K562 (cell line): ENCODE results near the gene TTLL8. TPM values are rescaled to one million over a fixed set of nuclear protein-coding genes. Genes with fewer than 3 reads are reported as not detected.

Experiments used
- ETV1 ChIP-seq: fragments of 450-650 bp; conservative IDR thresholded peaks from 2 replicates; pipeline ENCODE4 v1.6.1; 2016; ENCODE audit warnings: missing genetic modification characterization, control low read depth, low read depth, missing compliant biosample characterization
- HINFP ChIP-seq: fragments of 450-650 bp; conservative IDR thresholded peaks from 2 replicates; pipeline ENCODE4 v1.6.1; 2016; ENCODE audit warnings: missing genetic modification characterization, low read depth, mild to moderate bottlenecking, control low read depth, missing compliant biosample characterization
- HMG20A ChIP-seq: fragments of 450-650 bp; formaldehyde crosslinking; conservative IDR thresholded peaks from 2 replicates; pipeline ENCODE4 v1.4.0; 2020; ENCODE audit warnings: mild to moderate bottlenecking, mixed read lengths
- HNRNPLL ChIP-seq: fragments of 200-400 bp; formaldehyde crosslinking; IDR thresholded peaks from 2 replicates; pipeline ENCODE4 v1.6.1; 2017; ENCODE audit warnings: low read length, low read depth, mild to moderate bottlenecking; ENCODE audit not compliant: poor library complexity, severe bottlenecking
- KDM5B ChIP-seq: fragments of 200-600 bp; sonication (generic); IDR thresholded peaks from 2 replicates; pipeline ENCODE4 v1.6.1; 2012; ENCODE audit warnings: low read depth, mild to moderate bottlenecking, moderate library complexity, low read length, control low read depth, inconsistent platforms; ENCODE audit not compliant: insufficient replicate concordance
- KLF13 ChIP-seq: fragments of 450-650 bp; IDR thresholded peaks from 2 replicates; pipeline ENCODE4 v1.6.1; 2016; ENCODE audit warnings: missing genetic modification characterization, low read depth, mild to moderate bottlenecking, missing compliant biosample characterization, moderate library complexity, borderline replicate concordance
- KLF6 ChIP-seq: fragments of 250-450 bp; sonication (Bioruptor Pico); IDR thresholded peaks from 2 replicates; pipeline ENCODE4 v1.4.0; 2020; ENCODE audit warnings: mild to moderate bottlenecking, moderate library complexity, borderline replicate concordance
- MYBL2 ChIP-seq, 2 experiments: fragments of 450-650 bp in 1 of 2; sonication (generic) in 1 of 2; formaldehyde crosslinking in 1 of 2; IDR thresholded peaks; 2 replicates each; pipeline versions ENCODE4 v1.6.1 to v1.8.1; 2017 to 2022; ENCODE audit warnings: borderline replicate concordance in 1 of 2, inconsistent platforms in 1 of 2, low read depth in 1 of 2, mild to moderate bottlenecking in 1 of 2, missing genetic modification reagents in 1 of 2, moderate library complexity in 1 of 2
- PHB ChIP-seq: fragments of 250-450 bp; sonication (Bioruptor Pico); IDR thresholded peaks from 2 replicates; pipeline ENCODE4 v1.5.0; 2021
- RBM25 ChIP-seq: fragments of 200-400 bp; formaldehyde crosslinking; IDR thresholded peaks from 2 replicates; pipeline ENCODE4 v1.6.1; 2018; ENCODE audit warnings: low read length, low read depth, moderate library complexity; ENCODE audit not compliant: severe bottlenecking
- RFX5 ChIP-seq: IDR thresholded peaks from 2 replicates; pipeline ENCODE4 v1.6.1; 2011; ENCODE audit warnings: low read depth, mild to moderate bottlenecking, improper control_type of control experiment, low read length
- TCF7 ChIP-seq: sonication (generic); IDR thresholded peaks from 2 replicates; pipeline ENCODE4 v1.6.1; 2016; ENCODE audit warnings: antibody characterized with exemption, borderline replicate concordance
- UBTF ChIP-seq, 2 experiments: IDR thresholded peaks; 2 replicates each; pipeline ENCODE4 v1.6.1; 2012; ENCODE audit warnings: improper control_type of control experiment in 2 of 2, low read depth in 2 of 2, low read length in 2 of 2, borderline replicate concordance in 1 of 2
- VEZF1 ChIP-seq: fragments of 200-800 bp; sonication (Bioruptor generic); IDR thresholded peaks from 2 replicates; pipeline ENCODE4 v1.6.1; 2017; ENCODE audit warnings: missing genetic modification characterization, missing compliant biosample characterization
- ZFP1 ChIP-seq: fragments of 450-650 bp; formaldehyde crosslinking; IDR thresholded peaks from 2 replicates; pipeline ENCODE4 v1.4.0; 2020; ENCODE audit warnings: mild to moderate bottlenecking, mixed read lengths
- ZNF239 ChIP-seq: fragments of 250-450 bp; sonication (Bioruptor Pico); IDR thresholded peaks from 2 replicates; pipeline ENCODE4 v1.4.0; 2020; ENCODE audit warnings: mild to moderate bottlenecking
- ZNF583 ChIP-seq: fragments of 250-450 bp; sonication (Bioruptor Pico); IDR thresholded peaks from 2 replicates; pipeline ENCODE4 v1.4.0; 2020
- ZNF592 ChIP-seq: fragments of 450-650 bp; IDR thresholded peaks from 2 replicates; pipeline ENCODE4 v1.6.1; 2017; ENCODE audit warnings: antibody characterized with exemption, mild to moderate bottlenecking
- ZNF785 ChIP-seq: fragments of 250-450 bp; sonication (Bioruptor Pico); IDR thresholded peaks from 2 replicates; pipeline ENCODE4 v1.4.0; 2020; ENCODE audit warnings: mild to moderate bottlenecking
- polyA plus RNA-seq, 8 experiments: library from polyadenylated mRNA; depleted of rRNA in 4 of 8; stranded (reverse) in 5 of 8; unstranded in 3 of 8; fragments of >200 nt; fragmentation: Nextera tagmentation in 2 of 8; fragmentation: Illumina TruSeq in 1 of 8; extraction: Ambion mirVana in 2 of 8; extraction: Trizol in 1 of 8; gene quantifications; 2 replicates each; pipeline versions ENCODE4 v1.2.1 to v1.2.3, GENCODE V29; 2011 to 2014; ENCODE audit warnings: inconsistent platforms in 1 of 8, missing spikeins in 1 of 8
- total RNA-seq, 7 experiments: library from RNA; depleted of rRNA in 6 of 7; stranded (reverse); fragments of >200 nt in 6 of 7; fragmentation: Illumina TruSeq in 2 of 7; extraction: Trizol in 2 of 7; gene quantifications; 2 replicates each; pipeline versions ENCODE4 v1.2.1 to v1.2.3, GENCODE V29; 2011 to 2021; ENCODE audit warnings: low replicate concordance in 1 of 7

TTLL8 gene
- total and polyA plus RNA-seq, 9 of the 15 experiments (the other 6 are each of a cell fraction or from before 2014, with no cell fraction given), result not detected

GRCh38 chr22:50104141-50104544 lies 46.0 kb upstream of the TTLL8 start (continued):
- TF ChIP-seq KLF13 (tag) (no peak), RBM25 (no peak), ZNF785 (CRISPR knock-in tag) (no peak), ZFP1 (no peak), ZNF239 (CRISPR knock-in tag) (no peak), ETV1 (tag) (0 out of 2 replicates have a peak, but pooled peaks have one; percentile 14), RFX5 (no peak), KLF6 (CRISPR knock-in tag) (no peak), HINFP (tag) (no peak), KDM5B (peak; percentile 40), MYBL2 (IDR thresholded peaks at IDR 0.05; ENCODE audit: low read depth) (no peak), MYBL2 (CRISPR knock-in tag; IDR thresholded peaks at IDR 0.05; ENCODE audit: borderline replicate concordance) (no peak), ZNF592 (peak; percentile 76), HMG20A (CRISPR knock-in tag) (no peak), UBTF (IDR thresholded peaks at IDR 0.05; ENCODE audit: borderline replicate concordance in 1 of 2, low read depth in 2 of 2, low read length in 2 of 2) (no peak), VEZF1 (CRISPR knock-in tag) (0 out of 2 replicates have a peak, but pooled peaks have one; percentile 20), TCF7 (no peak), PHB (CRISPR knock-in tag) (no peak), HNRNPLL (no peak), ZNF583 (CRISPR knock-in tag) (no peak)
